Measurements from ENCODE around the gene CNP. TPM values are rescaled to one million over a fixed set of nuclear protein-coding genes. Genes with fewer than 3 reads are reported as not detected.

The CNP gene
- total RNA-seq, 2 donors from 2014 or later = 44.7 to 49.4 TPM

GRCh38 chr17:41987642-41988041 lies 21.0 kb downstream of the CNP start:
- Histone ChIP-seq H3K4me3 (no peak overlapping the region), H3K36me3 (peaks cover 16% of the 10 kb centered on the region), H3K27me3 (no peaks in the 10 kb centered on the region), H3K9me3 (no peaks in the 10 kb centered on the region), H3K9ac (ENCODE audit: low read depth in 2 of 2, low read length in 2 of 2) (no peak overlapping the region), H3K4me1 (no peaks in the 10 kb centered on the region), H3K27ac (no peak overlapping the region)
- intact Hi-C loops (cut with DNase I) = no loop called here
- DNase-seq = no peak
- TF ChIP-seq CTCF (IDR thresholded peaks at IDR 0.05) = no peak

- H3K27ac ChIP-seq = no peak overlapping the region
- no peaks in the 10 kb centered on the region for H3K4me1 ChIP-seq
- intact Hi-C loops (cut with DNase I) = no loop called here
- no peaks in the 10 kb centered on the region for H3K27me3 ChIP-seq
- no peak for TF ChIP-seq CTCF (IDR thresholded peaks at IDR 0.05)
- DNase-seq = no peak
- H3K36me3 ChIP-seq = peaks cover 24% of the 10 kb centered on the region
- H3K9me3 ChIP-seq = no peaks in the 10 kb centered on the region
- H3K9ac ChIP-seq (ENCODE audit: low read depth in 2 of 2, low read length in 2 of 2) = no peak overlapping the region
- H3K4me3 ChIP-seq = no peak overlapping the region
Measured at GRCh38 chr17:41988418-41988817, 21.8 kb downstream of the CNP start.

GRCh38 chr17:41989702-41990419 lies 23.3 kb downstream of the CNP start:
- intact Hi-C loops (cut with DNase I) = no loop called here
- no peaks in the 10 kb centered on the region for H3K27me3 ChIP-seq
- DNase-seq = peak; percentile 56
- no peaks in the 10 kb centered on the region for H3K4me1 ChIP-seq
- TF ChIP-seq CTCF (IDR thresholded peaks at IDR 0.05) = no peak
- H3K27ac ChIP-seq = peak overlapping the region; percentile 65
- no peak overlapping the region for H3K9ac ChIP-seq (ENCODE audit: low read depth in 2 of 2, low read length in 2 of 2)
- H3K9me3 ChIP-seq = no peaks in the 10 kb centered on the region
- H3K36me3 ChIP-seq = peaks cover 26% of the 10 kb centered on the region
- H3K4me3 ChIP-seq = no peak overlapping the region

GRCh38 chr17:41992576-41992975 lies 26.0 kb downstream of the CNP start:
- Histone ChIP-seq H3K27me3 (no peaks in the 10 kb centered on the region), H3K4me3 (no peak overlapping the region), H3K9ac (ENCODE audit: low read depth in 2 of 2, low read length in 2 of 2) (no peak overlapping the region), H3K36me3 (peaks cover 37% of the 10 kb centered on the region), H3K9me3 (no peaks in the 10 kb centered on the region), H3K4me1 (no peaks in the 10 kb centered on the region), H3K27ac (peak overlapping the region; percentile 65)
- no peak for TF ChIP-seq CTCF (IDR thresholded peaks at IDR 0.05)
- DNase-seq = no peak
- intact Hi-C loops (cut with DNase I) = no loop called here

GRCh38 chr17:41996855-41997164 lies 30.2 kb downstream of the CNP start:
- no peak overlapping the region for H3K27ac ChIP-seq
- intact Hi-C loops (cut with DNase I) = no loop called here

More at GRCh38 chr17:41996855-41997164, 30.2 kb downstream of the CNP start:
- Histone ChIP-seq H3K4me1 (no peaks in the 10 kb centered on the region), H3K4me3 (no peak overlapping the region), H3K9ac (ENCODE audit: low read depth in 2 of 2, low read length in 2 of 2) (no peak overlapping the region), H3K36me3 (peaks cover 29% of the 10 kb centered on the region), H3K9me3 (no peaks in the 10 kb centered on the region), H3K27me3 (no peaks in the 10 kb centered on the region)
- TF ChIP-seq CTCF (IDR thresholded peaks at IDR 0.05) = no peak
- DNase-seq = no peak
